Omental fat pad (tissue), 4 donors: ENCODE results near the gene TMEM273. TPM values are rescaled to one million over a fixed set of nuclear protein-coding genes. Genes with fewer than 3 reads are reported as not detected.

Experiments used
- ATAC-seq: fragments of 150-250 bp; one replicate; pipeline ENCODE4 v1.9.1; 2016; ENCODE audit warnings: mild to moderate bottlenecking, moderate library complexity; ENCODE audit not compliant: low FRiP score
- DNase-seq: peaks from one replicate; pipeline ENCODE4 v3.0.0-alpha.2; 2019; ENCODE audit warnings: low spot score
- CTCF ChIP-seq, 3 donors: fragments of 450-650 bp; IDR thresholded peaks; one replicate each; pipeline ENCODE4 v1.5.1; 2016 to 2017; ENCODE audit warnings: antibody characterized with exemption in 3 of 3, mild to moderate bottlenecking in 3 of 3, moderate library complexity in 2 of 3
- total RNA-seq, 4 donors: library from RNA; depleted of rRNA; stranded (reverse); fragments of >200 nt; gene quantifications; one replicate each; pipeline ENCODE4 v1.1.0, GENCODE V29; 2016

Gene TMEM273
- total RNA-seq, 4 donors from 2014 or later = 12.2 to 74.4 (median 34.1) TPM

- ATAC-seq (no peak), DNase-seq (no peak)
- TF ChIP-seq CTCF (IDR thresholded peaks at IDR 0.05) = no peak
These were observed 14.9 kb downstream of the TMEM273 start for GRCh38 chr10:49173201-49173772.

- DNase-seq (no peak), ATAC-seq (no peak)
- TF ChIP-seq CTCF (IDR thresholded peaks at IDR 0.05) = no peak
These were observed 15.4 kb downstream of the TMEM273 start for GRCh38 chr10:49172777-49173132.

DNA sequence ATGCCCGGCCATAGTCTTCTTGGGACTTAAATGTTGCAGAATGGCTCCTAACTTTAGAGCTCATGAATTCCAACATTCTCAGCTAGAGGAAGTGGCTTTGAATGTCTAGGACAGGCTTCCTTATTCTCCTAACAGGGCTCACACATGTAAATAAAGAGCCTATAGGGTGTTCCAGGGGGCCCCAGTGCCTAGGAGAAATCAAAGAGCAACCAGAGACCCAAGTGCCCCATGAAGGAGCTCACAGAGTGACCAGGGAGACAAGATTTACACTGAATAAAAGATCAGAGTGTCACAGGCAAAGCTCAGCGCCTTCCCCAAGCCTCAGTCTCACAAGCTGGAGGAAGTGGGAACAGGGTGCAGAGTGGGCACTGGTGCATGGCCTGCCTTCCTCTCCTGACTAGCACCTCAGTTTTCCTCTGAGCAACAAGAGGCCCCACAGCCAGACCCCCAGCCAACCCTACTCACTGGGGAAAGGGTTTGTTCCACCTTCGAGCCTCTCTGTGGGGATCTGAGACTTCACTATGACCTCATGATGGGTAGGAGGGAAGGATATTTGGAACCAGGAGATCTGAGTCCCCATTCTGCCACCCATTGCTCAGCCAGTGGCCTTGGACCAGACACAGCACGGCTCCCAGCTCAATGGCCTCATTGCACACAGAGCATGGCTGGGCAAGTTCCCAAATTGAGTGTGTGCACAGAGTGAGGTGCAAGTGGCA lies 16.0 kb downstream of the TMEM273 start:
- TF ChIP-seq CTCF (IDR thresholded peaks at IDR 0.05) = no peak
- no peak for ATAC-seq
- DNase-seq = no peak

GRCh38 chr10:49171326-49172060 lies 16.7 kb downstream of the TMEM273 start:
- ATAC-seq (no peak), DNase-seq (no peak)
- no peak for TF ChIP-seq CTCF (IDR thresholded peaks at IDR 0.05)

GRCh38 chr10:49170632-49171325 lies 17.4 kb downstream of the TMEM273 start:
- TF ChIP-seq CTCF (IDR thresholded peaks at IDR 0.05) = no peak
- ATAC-seq = no peak
- no peak for DNase-seq

GRCh38 chr10:49169776-49170175 lies 18.4 kb downstream of the TMEM273 start:
- no peak for TF ChIP-seq CTCF (IDR thresholded peaks at IDR 0.05)
- DNase-seq = no peak
- no peak for ATAC-seq
